Loucy (cell line): ENCODE measurements around the gene CCT6A.

ENCODE experiments used
- H2AFZ ChIP-seq: fragments of 200-600 bp; sonication (generic); 2 replicates; pipeline ENCODE4 v1.6.0; 2016; ENCODE audit warnings: antibody characterized with exemption, mild to moderate bottlenecking, low read length, moderate library complexity
- H3F3A ChIP-seq: fragments of 200-600 bp; 2 replicates; pipeline ENCODE4 v1.6.0; 2016; ENCODE audit warnings: antibody characterized with exemption, low read depth, mild to moderate bottlenecking
- H3K27me3 ChIP-seq: fragments of 200-600 bp; sonication (generic); 2 replicates; pipeline ENCODE4 v1.6.1; 2014; ENCODE audit warnings: low read length, mild to moderate bottlenecking; ENCODE audit not compliant: insufficient read depth, poor library complexity, severe bottlenecking
- H3K36me3 ChIP-seq: fragments of 200-600 bp; sonication (generic); 2 replicates; pipeline ENCODE4 v1.6.1; 2016; ENCODE audit warnings: low read length; ENCODE audit not compliant: insufficient read depth
- H3K4me1 ChIP-seq: fragments of 200-600 bp; sonication (generic); 2 replicates; pipeline ENCODE4 v1.5.1; 2014; ENCODE audit warnings: low read length, mild to moderate bottlenecking; ENCODE audit not compliant: insufficient read depth, poor library complexity, severe bottlenecking
- H3K4me2 ChIP-seq: fragments of 200-600 bp; sonication (generic); 2 replicates; pipeline ENCODE4 v1.6.0; 2014; ENCODE audit warnings: antibody characterized with exemption, low read length, low read depth, mild to moderate bottlenecking; ENCODE audit not compliant: poor library complexity, severe bottlenecking
- H3K4me3 ChIP-seq: fragments of 200-600 bp; sonication (generic); 2 replicates; pipeline ENCODE4 v1.5.1; 2014; ENCODE audit warnings: low read length, mild to moderate bottlenecking, mixed read lengths; ENCODE audit not compliant: poor library complexity, severe bottlenecking
- H3K79me2 ChIP-seq: fragments of 200-600 bp; sonication (generic); 2 replicates; pipeline ENCODE4 v1.6.1; 2014; ENCODE audit warnings: low read length; ENCODE audit not compliant: insufficient read depth
- H3K9ac ChIP-seq: fragments of 200-600 bp; sonication (generic); 2 replicates; pipeline ENCODE4 v1.6.0; 2014; ENCODE audit warnings: mild to moderate bottlenecking, low read depth, low read length, moderate library complexity; ENCODE audit not compliant: poor library complexity, severe bottlenecking
- H3K9me2 ChIP-seq: fragments of 200-600 bp; sonication (generic); replicated peaks from 2 replicates; pipeline ENCODE4 v1.6.1; 2016; ENCODE audit warnings: low read depth, low read length, mixed read lengths
- H3K9me3 ChIP-seq: fragments of 200-600 bp; sonication (generic); 2 replicates; pipeline ENCODE4 v1.6.1; 2014; ENCODE audit warnings: mild to moderate bottlenecking, antibody characterized with exemption, low read length, low read depth; ENCODE audit not compliant: insufficient read depth
- H4K20me1 ChIP-seq: fragments of 200-600 bp; sonication (generic); 2 replicates; pipeline ENCODE4 v1.6.0; 2014; ENCODE audit warnings: antibody characterized with exemption, low read length, mild to moderate bottlenecking; ENCODE audit not compliant: insufficient read depth, poor library complexity, severe bottlenecking
- EZH2phosphoT487 ChIP-seq: fragments of 200-600 bp; IDR thresholded peaks from 2 replicates; pipeline ENCODE4 v1.6.1; 2018; ENCODE audit warnings: antibody characterized with exemption, mild to moderate bottlenecking, moderate library complexity, borderline replicate concordance
- TF ChIP-seq, protein P1 (sequence below): fragments of 200-600 bp; sonication (generic); conservative IDR thresholded peaks from 2 replicates; pipeline ENCODE4 v1.5.1; 2014; ENCODE audit warnings: mild to moderate bottlenecking, antibody characterized with exemption, low read length

Gene CCT6A

DNA sequence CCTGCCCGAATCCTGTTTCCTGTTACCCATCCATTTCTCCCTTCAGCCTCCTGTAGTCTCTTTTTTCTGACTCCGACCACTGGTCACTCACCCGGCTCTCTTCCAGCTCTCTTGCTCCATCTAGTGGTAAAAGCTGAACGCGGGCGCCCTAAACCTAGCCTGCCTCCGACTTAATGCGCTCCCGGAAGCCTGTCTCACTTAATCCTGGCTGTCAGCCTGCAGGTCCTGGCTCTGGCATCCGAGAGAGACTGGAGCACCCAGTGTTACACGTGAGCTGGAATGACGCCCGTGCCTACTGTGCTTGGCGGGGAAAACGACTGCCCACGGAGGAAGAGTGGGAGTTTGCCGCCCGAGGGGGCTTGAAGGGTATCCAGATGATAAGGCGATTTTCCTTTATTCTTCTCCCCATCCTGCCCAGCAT, 22.8 kb downstream of the CCT6A start:
- no peak overlapping the region for H3K9ac ChIP-seq
- peaks cover 19% of the 10 kb centered on the region; the same call in 1 of the 2 replicates for H3K36me3 ChIP-seq
- no peaks in the 10 kb centered on the region for H3K9me3 ChIP-seq
- TF ChIP-seq EZH2phosphoT487 = no peak
- TF ChIP-seq, protein P1, sequence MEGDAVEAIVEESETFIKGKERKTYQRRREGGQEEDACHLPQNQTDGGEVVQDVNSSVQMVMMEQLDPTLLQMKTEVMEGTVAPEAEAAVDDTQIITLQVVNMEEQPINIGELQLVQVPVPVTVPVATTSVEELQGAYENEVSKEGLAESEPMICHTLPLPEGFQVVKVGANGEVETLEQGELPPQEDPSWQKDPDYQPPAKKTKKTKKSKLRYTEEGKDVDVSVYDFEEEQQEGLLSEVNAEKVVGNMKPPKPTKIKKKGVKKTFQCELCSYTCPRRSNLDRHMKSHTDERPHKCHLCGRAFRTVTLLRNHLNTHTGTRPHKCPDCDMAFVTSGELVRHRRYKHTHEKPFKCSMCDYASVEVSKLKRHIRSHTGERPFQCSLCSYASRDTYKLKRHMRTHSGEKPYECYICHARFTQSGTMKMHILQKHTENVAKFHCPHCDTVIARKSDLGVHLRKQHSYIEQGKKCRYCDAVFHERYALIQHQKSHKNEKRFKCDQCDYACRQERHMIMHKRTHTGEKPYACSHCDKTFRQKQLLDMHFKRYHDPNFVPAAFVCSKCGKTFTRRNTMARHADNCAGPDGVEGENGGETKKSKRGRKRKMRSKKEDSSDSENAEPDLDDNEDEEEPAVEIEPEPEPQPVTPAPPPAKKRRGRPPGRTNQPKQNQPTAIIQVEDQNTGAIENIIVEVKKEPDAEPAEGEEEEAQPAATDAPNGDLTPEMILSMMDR = peak; percentile 83
- H3K4me3 ChIP-seq = no peak overlapping the region
- H3F3A ChIP-seq = no peaks in the 10 kb centered on the region
- no peaks in the 10 kb centered on the region for H3K27me3 ChIP-seq
- no peak overlapping the region for H3K4me2 ChIP-seq
- H3K4me1 ChIP-seq = no peaks in the 10 kb centered on the region
- no peak overlapping the region for H2AFZ ChIP-seq
- H4K20me1 ChIP-seq = no peaks in the 10 kb centered on the region
- H3K9me2 ChIP-seq = no peaks in the 10 kb centered on the region
- no peaks in the 10 kb centered on the region for H3K79me2 ChIP-seq

GRCh38 chr7:56077681-56078080, 26.1 kb downstream of the CCT6A start:
- no peak for TF ChIP-seq EZH2phosphoT487
- TF ChIP-seq, protein P1 = no peak
- Histone ChIP-seq H3K4me2 (no peak overlapping the region), H3K9me3 (no peaks in the 10 kb centered on the region), H3K9ac (no peak overlapping the region), H3K27me3 (no peaks in the 10 kb centered on the region), H3K4me3 (no peak overlapping the region), H3K36me3 (peaks cover 15% of the 10 kb centered on the region; the same call in 1 of the 2 replicates), H3K4me1 (no peaks in the 10 kb centered on the region), H3K79me2 (no peaks in the 10 kb centered on the region), H4K20me1 (no peaks in the 10 kb centered on the region), H3K9me2 (no peaks in the 10 kb centered on the region), H2AFZ (no peak overlapping the region), H3F3A (no peaks in the 10 kb centered on the region)

- Histone ChIP-seq H2AFZ (no peak overlapping the region), H4K20me1 (no peaks in the 10 kb centered on the region), H3K9ac (no peak overlapping the region), H3K27me3 (no peaks in the 10 kb centered on the region), H3K4me3 (no peak overlapping the region), H3F3A (no peaks in the 10 kb centered on the region), H3K9me3 (no peaks in the 10 kb centered on the region), H3K9me2 (no peaks in the 10 kb centered on the region), H3K4me1 (no peaks in the 10 kb centered on the region), H3K4me2 (no peak overlapping the region), H3K79me2 (no peaks in the 10 kb centered on the region), H3K36me3 (peaks cover 15% of the 10 kb centered on the region; the same call in 1 of the 2 replicates)
- TF ChIP-seq, protein P1 = no peak
- TF ChIP-seq EZH2phosphoT487 = no peak
These were observed 26.6 kb downstream of the CCT6A start for GRCh38 chr7:56078196-56078595.
